GM18505 (cell line): Measurements from ENCODE around the gene PARN.
"Not testable (repeated sequence)": the region's sequence is repeated elsewhere in the genome, so short reads cannot be mapped to it uniquely, and the experiment has no call there.

Source experiments
- ATAC-seq: cut with Tn5 transposase; IDR thresholded peaks from one replicate; pipeline ENCODE4 v1.9.1; 2021; ENCODE audit not compliant: unreplicated experiment
- POLR2A ChIP-seq: IDR thresholded peaks from 4 replicates; pipeline ENCODE4 v1.6.1; 2011; ENCODE audit warnings: borderline replicate concordance; ENCODE audit not compliant: insufficient read depth, insufficient read length; ENCODE audit errors: extremely low read depth

The PARN gene

GRCh38 chr16:14456793-14457481 lies 173.1 kb downstream of the PARN start:
- no peak for TF ChIP-seq POLR2A
- no peak for ATAC-seq

GRCh38 chr16:14455573-14455972 lies 174.5 kb downstream of the PARN start:
- ATAC-seq: no peak
- no peak for TF ChIP-seq POLR2A

GRCh38 chr16:14454391-14454790 lies 175.7 kb downstream of the PARN start:
- no peak for TF ChIP-seq POLR2A
- no peak for ATAC-seq

- no peak for TF ChIP-seq POLR2A
- ATAC-seq: no peak
Observed at GRCh38 chr16:14452066-14452465, 178.0 kb downstream of the PARN start.

- ATAC-seq: no peak
- no peak for TF ChIP-seq POLR2A
Observed at GRCh38 chr16:14450846-14451245, 179.2 kb downstream of the PARN start.

- no peak for TF ChIP-seq POLR2A
- ATAC-seq: no peak
Observed at GRCh38 chr16:14449790-14450480, 180.1 kb downstream of the PARN start.

GRCh38 chr16:14449334-14449733 lies 180.7 kb downstream of the PARN start:
- no peak for ATAC-seq
- no peak for TF ChIP-seq POLR2A

- TF ChIP-seq POLR2A: no peak
- ATAC-seq: no peak
Observed at GRCh38 chr16:14448879-14449278, 181.2 kb downstream of the PARN start.

GRCh38 chr16:14447783-14448182 lies 182.3 kb downstream of the PARN start:
- TF ChIP-seq POLR2A: no peak
- ATAC-seq: no peak

GRCh38 chr16:14446796-14447195 lies 183.3 kb downstream of the PARN start:
- ATAC-seq: no peak
- no peak for TF ChIP-seq POLR2A

GRCh38 chr16:14445937-14446715 lies 183.9 kb downstream of the PARN start:
- no peak for ATAC-seq
- no peak for TF ChIP-seq POLR2A

- ATAC-seq: no peak
- TF ChIP-seq POLR2A: no peak
Observed at GRCh38 chr16:14444979-14445810, 184.9 kb downstream of the PARN start.

- not testable (repeated sequence) for ATAC-seq
Observed at GRCh38 chr16:14441533-14441932, 188.5 kb downstream of the PARN start.

GRCh38 chr16:14438256-14438655 lies 191.8 kb downstream of the PARN start:
- ATAC-seq: no peak
- TF ChIP-seq POLR2A: no peak

GRCh38 chr16:14437426-14437825 lies 192.6 kb downstream of the PARN start:
- TF ChIP-seq POLR2A: no peak
- ATAC-seq: no peak
